HepG2 (cell line): Measurements from ENCODE around the gene PLB1. TPM values are rescaled to one million over a fixed set of nuclear protein-coding genes. Genes with fewer than 3 reads are reported as not detected.

Experiments used
- ATAC-seq: fragments of 200-7000 bp; cut with Tn5 transposase; 3 replicates; pipeline ENCODE4 v1.9.1; 2020; ENCODE audit warnings: mild to moderate bottlenecking, moderate library complexity
- BruUV-seq: library from RNA; stranded (reverse); fragments of 400-500 nt; replicated peaks from 2 replicates; lab custom pipeline; 2021; lab: Mats Ljungman, UMichigan
- CTCF ChIA-PET: fragments of 300-600 bp; formaldehyde crosslinking; extraction: SDS; loops from one replicate; lab custom pipeline; 2021; ENCODE audit warnings: low total read pairs, inconsistent platforms, low intra/inter-chr PET ratio; lab: Yijun Ruan, JAX
- POLR2A ChIA-PET: fragments of 350-600 bp; sonication (Branson Sonifier 250); formaldehyde crosslinking; loops from one replicate; lab custom pipeline; 2020; ENCODE audit warnings: antibody characterized with exemption, inconsistent platforms; lab: Yijun Ruan, JAX
- DNase-seq: peaks from one replicate; pipeline ENCODE4 v3.0.0-alpha.2; 2015; ENCODE audit warnings: low spot score
- FAIRE-seq: peaks from 3 replicates; lab custom pipeline; 2011; peaks lifted over from hg19 to GRCh38; lab: Jason Lieb, UNC
- H2AFZ ChIP-seq: one replicate; pipeline ENCODE4 v1.6.1; 2011; ENCODE audit warnings: low read length, inconsistent platforms
- H3K27ac ChIP-seq: fragments of 300-600 bp; 3 replicates; pipeline ENCODE4 v1.8.0; 2011; ENCODE audit warnings: mixed run types, mild to moderate bottlenecking, mixed read lengths, low read length, inconsistent platforms; ENCODE audit not compliant: insufficient read depth; ENCODE audit errors: extremely low read length
- H3K27me3 ChIP-seq, 2 experiments: fragments of 200-600 bp in 1 of 2; 2 replicates in 1 of 2; 3 replicates in 1 of 2; pipeline versions ENCODE4 v1.6.0 to v1.8.0; 2011; ENCODE audit warnings: low read length in 2 of 2, mild to moderate bottlenecking in 2 of 2, moderate library complexity in 2 of 2, inconsistent platforms in 1 of 2; ENCODE audit not compliant: insufficient read depth in 2 of 2, control insufficient read depth in 1 of 2
- H3K36me3 ChIP-seq, 2 experiments: fragments of 200-600 bp in 1 of 2; replicated peaks in 1 of 2; 2 replicates in 1 of 2; 3 replicates in 1 of 2; pipeline versions ENCODE4 v1.5.1 to v1.8.0; 2011; ENCODE audit warnings: low read length in 2 of 2, inconsistent platforms in 1 of 2; ENCODE audit not compliant: insufficient read depth in 2 of 2, control insufficient read depth in 1 of 2
- H3K4me1 ChIP-seq: 2 replicates; pipeline ENCODE4 v1.5.1; 2012; ENCODE audit warnings: low read length, inconsistent platforms; ENCODE audit not compliant: insufficient read depth
- H3K4me2 ChIP-seq: 2 replicates; pipeline ENCODE4 v1.6.0; 2011; ENCODE audit warnings: low read depth, low read length, inconsistent platforms
- H3K4me3 ChIP-seq, 3 experiments: fragments of 200-600 bp in 1 of 3; sonication (generic), shearing (Covaris generic) in 1 of 3; replicated peaks in 1 of 3; 2 replicates each; pipeline ENCODE4 v1.5.1; 2011 to 2016; ENCODE audit warnings: low read length in 3 of 3, inconsistent platforms in 2 of 3, low read depth in 2 of 3, mild to moderate bottlenecking in 2 of 3, control low read depth in 1 of 3, mixed read lengths in 1 of 3; ENCODE audit not compliant: insufficient read depth in 1 of 3
- H3K79me2 ChIP-seq: one replicate; pipeline ENCODE4 v1.6.1; 2011; ENCODE audit warnings: low read length, inconsistent platforms; ENCODE audit not compliant: insufficient read depth
- H3K9ac ChIP-seq: 2 replicates; pipeline ENCODE4 v1.6.0; 2011; ENCODE audit warnings: mild to moderate bottlenecking, low read depth, low read length, inconsistent platforms; ENCODE audit not compliant: insufficient read depth
- H3K9me3 ChIP-seq: 2 replicates; pipeline ENCODE4 v1.5.1; 2012; ENCODE audit warnings: mild to moderate bottlenecking, low read length
- H4K20me1 ChIP-seq: 2 replicates; pipeline ENCODE4 v1.6.0; 2011; ENCODE audit warnings: inconsistent platforms, mild to moderate bottlenecking, low read length, moderate library complexity; ENCODE audit not compliant: insufficient read depth
- HMGA1 ChIP-seq: sonication (generic); formaldehyde crosslinking; conservative IDR thresholded peaks from 2 replicates; pipeline ENCODE4 v1.4.0; 2020; ENCODE audit warnings: missing genetic modification reagents
- MEIS2 ChIP-seq: sonication (generic); formaldehyde crosslinking; IDR thresholded peaks from 2 replicates; pipeline ENCODE4 v1.9.0; 2021; ENCODE audit warnings: mild to moderate bottlenecking, missing genetic modification reagents
- MLLT10 ChIP-seq: sonication (generic); formaldehyde crosslinking; IDR thresholded peaks from 2 replicates; pipeline ENCODE4 v1.4.0; 2020; ENCODE audit warnings: missing genetic modification reagents
- PHF8 ChIP-seq: sonication (generic); formaldehyde crosslinking; IDR thresholded peaks from 2 replicates; pipeline ENCODE4 v1.5.0; 2020; ENCODE audit warnings: missing genetic modification reagents
- RAD21 ChIP-seq: fragments of 450-650 bp; formaldehyde crosslinking; IDR thresholded peaks from 2 replicates; pipeline ENCODE4 v1.5.0; 2020; ENCODE audit warnings: mild to moderate bottlenecking
- RBAK ChIP-seq: sonication (generic); formaldehyde crosslinking; IDR thresholded peaks from 2 replicates; pipeline ENCODE4 v1.5.1; 2020; ENCODE audit warnings: mild to moderate bottlenecking, missing genetic modification reagents
- SIN3B ChIP-seq: fragments of 150-350 bp; IDR thresholded peaks from 2 replicates; pipeline ENCODE4 v1.6.1; 2014; ENCODE audit warnings: low read length
- SRF ChIP-seq: IDR thresholded peaks from 2 replicates; pipeline ENCODE4 v1.6.1; 2011; ENCODE audit warnings: mild to moderate bottlenecking, low read depth, low read length, moderate library complexity
- ZNF17 ChIP-seq: sonication (generic); formaldehyde crosslinking; IDR thresholded peaks from 2 replicates; pipeline ENCODE4 v1.5.0; 2020; ENCODE audit warnings: mild to moderate bottlenecking, missing genetic modification reagents
- ZNF333 ChIP-seq: sonication (generic); formaldehyde crosslinking; IDR thresholded peaks from 2 replicates; pipeline ENCODE4 v1.4.0; 2020; ENCODE audit warnings: mild to moderate bottlenecking, missing genetic modification reagents, borderline replicate concordance
- WGBS: methylation state at CpG from one replicate; pipeline ENCODE4 v1.1.6; 2017; ENCODE audit warnings: low lambda C conversion rate; 5-methylcytosine and 5-hydroxymethylcytosine counted together
- in situ Hi-C: cut with HindIII; loops from 2 replicates; pipeline ENCODE4 v1.10.0; 2017; ENCODE audit warnings: low pct_unique_long_range_greater_than_20kb; ENCODE audit not compliant: extremely low pct_ligation_motif_present
- intact Hi-C: fragments of 100-400 bp; cut with micrococcal nuclease; formaldehyde crosslinking; loops from one replicate; pipeline ENCODE4 v1.10.0; 2022; ENCODE audit not compliant: unreplicated experiment
- polyA plus RNA-seq, 8 experiments: library from polyadenylated mRNA; depleted of rRNA in 3 of 8; stranded (reverse) in 7 of 8; unstranded in 1 of 8; fragments of >200 nt; fragmentation: Illumina TruSeq in 4 of 8; extraction: Trizol in 4 of 8; gene quantifications; 2 replicates each; pipeline versions ENCODE4 v1.2.1 to v1.2.3, GENCODE V29; 2011 to 2016; ENCODE audit warnings: low read depth in 4 of 8, missing spikeins in 1 of 8, mixed read lengths in 1 of 8; ENCODE audit not compliant: insufficient read depth in 1 of 8
- total RNA-seq, 5 experiments: library from RNA; depleted of rRNA; stranded (reverse); fragments of >200 nt; fragmentation: Illumina TruSeq; extraction: Trizol; gene quantifications; 2 replicates each; pipeline ENCODE4 v1.2.3, GENCODE V29; 2016; ENCODE audit warnings: low read depth in 1 of 5
- TF ChIP-seq, protein P1 (sequence below): IDR thresholded peaks from 2 replicates; pipeline ENCODE4 v1.6.1; 2018; ENCODE audit warnings: missing genetic modification reagents
- TF ChIP-seq, protein P2 (sequence below): sonication (generic); formaldehyde crosslinking; IDR thresholded peaks from 2 replicates; pipeline ENCODE4 v1.4.0; 2020; ENCODE audit warnings: missing genetic modification reagents
- TF ChIP-seq, protein P3 (sequence below): sonication (generic); formaldehyde crosslinking; IDR thresholded peaks from 2 replicates; pipeline ENCODE4 v1.5.0; 2020; ENCODE audit warnings: missing genetic modification reagents
- TF ChIP-seq, protein P4 (sequence below): sonication (generic); formaldehyde crosslinking; IDR thresholded peaks from 2 replicates; pipeline ENCODE4 v1.9.0; 2021; ENCODE audit warnings: missing genetic modification reagents, mild to moderate bottlenecking, borderline replicate concordance

The PLB1 gene
- total and polyA plus RNA-seq, 2 of the 13 experiments (the other 11 are each of a cell fraction or from before 2014, with no cell fraction given), result 0.20 to 1.8 TPM

DNA sequence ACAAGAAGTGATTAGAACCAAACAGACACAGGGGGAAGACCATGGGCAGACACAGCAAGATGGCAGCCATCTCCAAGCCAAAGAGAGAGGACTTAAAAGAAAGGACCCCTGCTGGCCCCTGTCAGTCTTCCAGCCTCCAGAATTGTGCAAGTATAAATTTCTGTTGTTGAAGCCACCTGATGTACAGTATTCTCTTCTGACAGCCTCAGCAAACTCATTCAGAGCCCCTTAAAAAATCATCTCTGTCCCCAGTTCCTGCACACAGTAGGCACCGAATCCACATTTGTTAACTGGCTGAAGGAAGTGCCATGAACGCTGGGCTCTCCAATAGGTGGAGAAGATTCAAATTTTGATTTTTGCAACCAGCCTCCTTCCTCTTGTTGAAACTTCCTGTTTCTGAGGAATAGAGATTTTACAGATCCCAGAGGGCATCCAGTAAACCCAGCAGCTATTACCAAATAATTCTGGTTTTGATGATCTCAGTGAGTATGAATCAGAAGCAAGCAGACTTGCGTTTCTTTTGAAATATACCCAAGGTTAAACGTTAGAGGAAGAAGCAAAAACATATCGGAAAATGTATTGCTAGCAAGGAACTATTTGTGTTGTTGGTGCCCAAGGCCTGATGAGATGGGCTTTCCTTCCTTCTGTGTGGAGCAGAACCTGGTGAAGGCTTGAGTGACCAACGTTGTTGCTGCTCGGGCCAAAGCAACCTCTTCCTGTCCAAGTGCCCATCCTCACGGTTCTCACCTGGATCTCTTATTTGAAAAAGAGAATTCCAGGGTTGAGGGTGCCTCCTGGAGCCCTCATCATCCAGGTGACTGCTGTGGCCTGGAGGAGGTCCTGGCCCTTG is 47.7 kb upstream of the PLB1 start:
- FAIRE-seq (no peak), ATAC-seq (no peak)
- Histone ChIP-seq H3K36me3 (no peaks in the 10 kb centered on the region), H3K4me2 (no peak overlapping the region), H3K9me3 (no peaks in the 10 kb centered on the region)
- intact Hi-C loops (no loop called here), in situ Hi-C loops (no loop called here)
- CTCF ChIA-PET, result no interaction called here
- TF ChIP-seq SIN3B (no peak), MEIS2 (CRISPR knock-in tag) (no peak), ZNF17 (CRISPR knock-in tag) (no peak), SRF (no peak), RAD21 (CRISPR knock-in tag) (no peak), ZNF333 (CRISPR knock-in tag) (no peak), RBAK (no peak), HMGA1 (no peak), PHF8 (CRISPR knock-in tag) (no peak), MLLT10 (CRISPR knock-in tag) (no peak)
- TF ChIP-seq, protein P1, sequence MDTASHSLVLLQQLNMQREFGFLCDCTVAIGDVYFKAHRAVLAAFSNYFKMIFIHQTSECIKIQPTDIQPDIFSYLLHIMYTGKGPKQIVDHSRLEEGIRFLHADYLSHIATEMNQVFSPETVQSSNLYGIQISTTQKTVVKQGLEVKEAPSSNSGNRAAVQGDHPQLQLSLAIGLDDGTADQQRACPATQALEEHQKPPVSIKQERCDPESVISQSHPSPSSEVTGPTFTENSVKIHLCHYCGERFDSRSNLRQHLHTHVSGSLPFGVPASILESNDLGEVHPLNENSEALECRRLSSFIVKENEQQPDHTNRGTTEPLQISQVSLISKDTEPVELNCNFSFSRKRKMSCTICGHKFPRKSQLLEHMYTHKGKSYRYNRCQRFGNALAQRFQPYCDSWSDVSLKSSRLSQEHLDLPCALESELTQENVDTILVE (CRISPR knock-in tag), result no peak
- TF ChIP-seq, protein P2, sequence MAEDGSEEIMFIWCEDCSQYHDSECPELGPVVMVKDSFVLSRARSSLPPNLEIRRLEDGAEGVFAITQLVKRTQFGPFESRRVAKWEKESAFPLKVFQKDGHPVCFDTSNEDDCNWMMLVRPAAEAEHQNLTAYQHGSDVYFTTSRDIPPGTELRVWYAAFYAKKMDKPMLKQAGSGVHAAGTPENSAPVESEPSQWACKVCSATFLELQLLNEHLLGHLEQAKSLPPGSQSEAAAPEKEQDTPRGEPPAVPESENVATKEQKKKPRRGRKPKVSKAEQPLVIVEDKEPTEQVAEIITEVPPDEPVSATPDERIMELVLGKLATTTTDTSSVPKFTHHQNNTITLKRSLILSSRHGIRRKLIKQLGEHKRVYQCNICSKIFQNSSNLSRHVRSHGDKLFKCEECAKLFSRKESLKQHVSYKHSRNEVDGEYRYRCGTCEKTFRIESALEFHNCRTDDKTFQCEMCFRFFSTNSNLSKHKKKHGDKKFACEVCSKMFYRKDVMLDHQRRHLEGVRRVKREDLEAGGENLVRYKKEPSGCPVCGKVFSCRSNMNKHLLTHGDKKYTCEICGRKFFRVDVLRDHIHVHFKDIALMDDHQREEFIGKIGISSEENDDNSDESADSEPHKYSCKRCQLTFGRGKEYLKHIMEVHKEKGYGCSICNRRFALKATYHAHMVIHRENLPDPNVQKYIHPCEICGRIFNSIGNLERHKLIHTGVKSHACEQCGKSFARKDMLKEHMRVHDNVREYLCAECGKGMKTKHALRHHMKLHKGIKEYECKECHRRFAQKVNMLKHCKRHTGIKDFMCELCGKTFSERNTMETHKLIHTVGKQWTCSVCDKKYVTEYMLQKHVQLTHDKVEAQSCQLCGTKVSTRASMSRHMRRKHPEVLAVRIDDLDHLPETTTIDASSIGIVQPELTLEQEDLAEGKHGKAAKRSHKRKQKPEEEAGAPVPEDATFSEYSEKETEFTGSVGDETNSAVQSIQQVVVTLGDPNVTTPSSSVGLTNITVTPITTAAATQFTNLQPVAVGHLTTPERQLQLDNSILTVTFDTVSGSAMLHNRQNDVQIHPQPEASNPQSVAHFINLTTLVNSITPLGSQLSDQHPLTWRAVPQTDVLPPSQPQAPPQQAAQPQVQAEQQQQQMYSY (CRISPR knock-in tag), result no peak
- TF ChIP-seq, protein P3, sequence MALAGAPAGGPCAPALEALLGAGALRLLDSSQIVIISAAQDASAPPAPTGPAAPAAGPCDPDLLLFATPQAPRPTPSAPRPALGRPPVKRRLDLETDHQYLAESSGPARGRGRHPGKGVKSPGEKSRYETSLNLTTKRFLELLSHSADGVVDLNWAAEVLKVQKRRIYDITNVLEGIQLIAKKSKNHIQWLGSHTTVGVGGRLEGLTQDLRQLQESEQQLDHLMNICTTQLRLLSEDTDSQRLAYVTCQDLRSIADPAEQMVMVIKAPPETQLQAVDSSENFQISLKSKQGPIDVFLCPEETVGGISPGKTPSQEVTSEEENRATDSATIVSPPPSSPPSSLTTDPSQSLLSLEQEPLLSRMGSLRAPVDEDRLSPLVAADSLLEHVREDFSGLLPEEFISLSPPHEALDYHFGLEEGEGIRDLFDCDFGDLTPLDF, result no peak
- TF ChIP-seq, protein P4, sequence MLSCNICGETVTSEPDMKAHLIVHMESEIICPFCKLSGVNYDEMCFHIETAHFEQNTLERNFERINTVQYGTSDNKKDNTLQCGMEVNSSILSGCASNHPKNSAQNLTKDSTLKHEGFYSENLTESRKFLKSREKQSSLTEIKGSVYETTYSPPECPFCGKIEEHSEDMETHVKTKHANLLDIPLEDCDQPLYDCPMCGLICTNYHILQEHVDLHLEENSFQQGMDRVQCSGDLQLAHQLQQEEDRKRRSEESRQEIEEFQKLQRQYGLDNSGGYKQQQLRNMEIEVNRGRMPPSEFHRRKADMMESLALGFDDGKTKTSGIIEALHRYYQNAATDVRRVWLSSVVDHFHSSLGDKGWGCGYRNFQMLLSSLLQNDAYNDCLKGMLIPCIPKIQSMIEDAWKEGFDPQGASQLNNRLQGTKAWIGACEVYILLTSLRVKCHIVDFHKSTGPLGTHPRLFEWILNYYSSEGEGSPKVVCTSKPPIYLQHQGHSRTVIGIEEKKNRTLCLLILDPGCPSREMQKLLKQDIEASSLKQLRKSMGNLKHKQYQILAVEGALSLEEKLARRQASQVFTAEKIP, result no peak
- TF ChIP-seq, all 625 proteins: peak for 0
- H3K27me3 ChIP-seq, result peaks cover 0 to 25% of the 10 kb centered on the region in 2 experiments; a peak in 3 of 5 replicates
- no peaks in the 10 kb centered on the region for H3K79me2 ChIP-seq
- H2AFZ ChIP-seq, result no peak overlapping the region
- DNase-seq, result no peak
- H3K27ac ChIP-seq, result no peak overlapping the region
- H3K4me1 ChIP-seq, result no peaks in the 10 kb centered on the region
- no peak overlapping the region for H3K4me3 ChIP-seq
- 19% methylated on average over 8 of the region's 8 CpGs for WGBS
- H3K9ac ChIP-seq, result no peak overlapping the region
- BruUV-seq, result no TSS peak
- POLR2A ChIA-PET, result no interaction called here
- H4K20me1 ChIP-seq, result no peaks in the 10 kb centered on the region
